Measurements from ENCODE around the gene CGB1. TPM values are rescaled to one million over a fixed set of nuclear protein-coding genes. Genes with fewer than 3 reads are reported as not detected.
"Not testable (repeated sequence)": the region's sequence is repeated elsewhere in the genome, so short reads cannot be mapped to it uniquely, and the experiment has no call there.

The CGB1 gene
- total and polyA plus RNA-seq, 10 of the 15 experiments (the other 5 are each of a cell fraction or from before 2014, with no cell fraction given): not detected

DNA sequence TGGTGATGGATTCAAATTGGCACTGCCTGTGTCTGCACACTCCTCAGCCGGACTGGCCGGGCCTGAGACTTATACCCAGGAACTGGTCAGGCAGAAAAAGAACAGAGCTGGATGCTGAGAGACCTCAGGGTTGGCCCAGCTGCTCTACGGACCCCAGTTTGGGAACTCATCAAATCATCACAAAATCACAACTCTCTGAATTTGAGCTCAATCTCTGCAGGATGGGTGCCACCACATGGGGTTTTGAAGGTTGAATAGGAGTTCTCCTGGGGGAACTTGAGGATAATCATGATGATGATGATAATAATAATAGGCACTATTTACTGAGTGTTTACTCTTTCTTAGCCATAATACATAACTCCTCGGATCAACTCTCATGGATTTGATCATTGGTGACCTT, 6.0 kb upstream of the CGB1 start:
- H2AFZ ChIP-seq (ENCODE audit: control insufficient read depth, low read depth, low read length); H3K4me1 ChIP-seq (ENCODE audit: control insufficient read depth, insufficient read depth, low read length); H3K4me2 ChIP-seq (ENCODE audit: control insufficient read depth, insufficient read depth); H3K4me3 ChIP-seq; H4K20me1 ChIP-seq (ENCODE audit: control insufficient read depth, insufficient read depth); intact Hi-C loops (cut with micrococcal nuclease; ENCODE audit: unreplicated experiment); ATAC-seq; H3K9ac ChIP-seq (ENCODE audit: control insufficient read depth, insufficient read depth, low read length); BruUV-seq (replicated peaks); H3K27ac ChIP-seq (ENCODE audit: control insufficient read depth, insufficient read depth); CTCF ChIA-PET; H3K79me2 ChIP-seq (ENCODE audit: control insufficient read depth, insufficient read depth, low read length); SMC1A ChIA-PET (ENCODE audit: uncharacterized antibody, unreplicated experiment); H3K9me3 ChIP-seq (replicated peaks; ENCODE audit: control insufficient read depth, insufficient read depth, low read length); FAIRE-seq; in situ Hi-C loops (cut with MboI); H3K27me3 ChIP-seq (replicated peaks in 1 of 2; ENCODE audit: control insufficient read depth in 2 of 2, insufficient read depth in 2 of 2, low read length in 1 of 2); RAD21 ChIA-PET (ENCODE audit: unreplicated experiment); POLR2A ChIA-PET; H3K36me3 ChIP-seq (ENCODE audit: control insufficient read depth in 2 of 2, insufficient read depth in 2 of 2, low read length in 1 of 2); DNase-seq (ENCODE audit: low read depth, low spot score): not testable (repeated sequence)
- WGBS (ENCODE audit: insufficient coverage, insufficient replicate concordance, low lambda C conversion rate, missing lambda C conversion rate): 0% methylated on average over 1 of the region's 4 CpGs

GRCh38 chr19:49042177-49042576, 5.5 kb upstream of the CGB1 start:
- intact Hi-C loops (cut with micrococcal nuclease; ENCODE audit: unreplicated experiment): no loop called here
- Histone ChIP-seq H3K79me2 (ENCODE audit: control insufficient read depth, insufficient read depth, low read length) (no peaks in the 10 kb centered on the region), H3K4me1 (ENCODE audit: control insufficient read depth, insufficient read depth, low read length) (no peaks in the 10 kb centered on the region), H3K4me2 (ENCODE audit: control insufficient read depth, insufficient read depth) (no peak overlapping the region), H3K9me3 (replicated peaks; ENCODE audit: control insufficient read depth, insufficient read depth, low read length) (no peaks in the 10 kb centered on the region), H3K27me3 (replicated peaks in 1 of 2; ENCODE audit: control insufficient read depth in 2 of 2, insufficient read depth in 2 of 2, low read length in 1 of 2) (no peaks in the 10 kb centered on the region), H3K9ac (ENCODE audit: control insufficient read depth, insufficient read depth, low read length) (no peak overlapping the region), H3K36me3 (ENCODE audit: control insufficient read depth in 2 of 2, insufficient read depth in 2 of 2, low read length in 1 of 2) (no peaks in the 10 kb centered on the region), H3K27ac (ENCODE audit: control insufficient read depth, insufficient read depth) (no peak overlapping the region), H3K4me3 (no peak overlapping the region), H4K20me1 (ENCODE audit: control insufficient read depth, insufficient read depth) (no peaks in the 10 kb centered on the region), H2AFZ (ENCODE audit: control insufficient read depth, low read depth, low read length) (no peak overlapping the region)
- 33% methylated on average over 17 of the region's 17 CpGs for WGBS (ENCODE audit: insufficient coverage, insufficient replicate concordance, low lambda C conversion rate, missing lambda C conversion rate)
- no peak for FAIRE-seq
- no TSS peak for BruUV-seq (replicated peaks)
- ATAC-seq: no peak
- in situ Hi-C loops (cut with MboI): no loop called here
- no peak for DNase-seq (ENCODE audit: low read depth, low spot score)
- ChIA-PET SMC1A (ENCODE audit: uncharacterized antibody, unreplicated experiment) (no interaction called here), RAD21 (ENCODE audit: unreplicated experiment) (no interaction called here), CTCF (no interaction called here), POLR2A (no interaction called here)
- TF ChIP-seq WRNIP1 (IDR thresholded peaks at IDR 0.05; ENCODE audit: borderline replicate concordance, low read depth, low read length) (no peak), STAT3 (IDR thresholded peaks at IDR 0.05; ENCODE audit: low read depth, low read length) (no peak), CBX3 (IDR thresholded peaks at IDR 0.05; ENCODE audit: borderline replicate concordance, low read depth) (no peak), NFXL1 (IDR thresholded peaks at IDR 0.05; ENCODE audit: borderline replicate concordance) (no peak), SUPT20H (IDR thresholded peaks at IDR 0.05; ENCODE audit: borderline replicate concordance, control insufficient read depth, low read depth, low read length) (no peak), SKIL (IDR thresholded peaks at IDR 0.05; ENCODE audit: low read depth, poor library complexity, severe bottlenecking) (no peak), TAF1 (IDR thresholded peaks at IDR 0.05; ENCODE audit: borderline replicate concordance, low read depth, low read length) (no peak), RBBP5 (conservative IDR thresholded peaks at IDR 0.05) (no peak), JUNB (IDR thresholded peaks at IDR 0.05) (no peak), NR2C2 (IDR thresholded peaks at IDR 0.05; ENCODE audit: borderline replicate concordance, control insufficient read depth, insufficient read length, low read depth) (no peak)
- TF ChIP-seq, protein P1, sequence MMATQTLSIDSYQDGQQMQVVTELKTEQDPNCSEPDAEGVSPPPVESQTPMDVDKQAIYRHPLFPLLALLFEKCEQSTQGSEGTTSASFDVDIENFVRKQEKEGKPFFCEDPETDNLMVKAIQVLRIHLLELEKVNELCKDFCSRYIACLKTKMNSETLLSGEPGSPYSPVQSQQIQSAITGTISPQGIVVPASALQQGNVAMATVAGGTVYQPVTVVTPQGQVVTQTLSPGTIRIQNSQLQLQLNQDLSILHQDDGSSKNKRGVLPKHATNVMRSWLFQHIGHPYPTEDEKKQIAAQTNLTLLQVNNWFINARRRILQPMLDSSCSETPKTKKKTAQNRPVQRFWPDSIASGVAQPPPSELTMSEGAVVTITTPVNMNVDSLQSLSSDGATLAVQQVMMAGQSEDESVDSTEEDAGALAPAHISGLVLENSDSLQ (IDR thresholded peaks at IDR 0.05): no peak
- TF ChIP-seq, protein P2, sequence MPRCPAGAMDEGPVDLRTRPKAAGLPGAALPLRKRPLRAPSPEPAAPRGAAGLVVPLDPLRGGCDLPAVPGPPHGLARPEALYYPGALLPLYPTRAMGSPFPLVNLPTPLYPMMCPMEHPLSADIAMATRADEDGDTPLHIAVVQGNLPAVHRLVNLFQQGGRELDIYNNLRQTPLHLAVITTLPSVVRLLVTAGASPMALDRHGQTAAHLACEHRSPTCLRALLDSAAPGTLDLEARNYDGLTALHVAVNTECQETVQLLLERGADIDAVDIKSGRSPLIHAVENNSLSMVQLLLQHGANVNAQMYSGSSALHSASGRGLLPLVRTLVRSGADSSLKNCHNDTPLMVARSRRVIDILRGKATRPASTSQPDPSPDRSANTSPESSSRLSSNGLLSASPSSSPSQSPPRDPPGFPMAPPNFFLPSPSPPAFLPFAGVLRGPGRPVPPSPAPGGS (IDR thresholded peaks at IDR 0.05; ENCODE audit: borderline replicate concordance, insufficient read depth, low read depth, low read length, poor library complexity, severe bottlenecking): no peak
- TF ChIP-seq, protein P3, sequence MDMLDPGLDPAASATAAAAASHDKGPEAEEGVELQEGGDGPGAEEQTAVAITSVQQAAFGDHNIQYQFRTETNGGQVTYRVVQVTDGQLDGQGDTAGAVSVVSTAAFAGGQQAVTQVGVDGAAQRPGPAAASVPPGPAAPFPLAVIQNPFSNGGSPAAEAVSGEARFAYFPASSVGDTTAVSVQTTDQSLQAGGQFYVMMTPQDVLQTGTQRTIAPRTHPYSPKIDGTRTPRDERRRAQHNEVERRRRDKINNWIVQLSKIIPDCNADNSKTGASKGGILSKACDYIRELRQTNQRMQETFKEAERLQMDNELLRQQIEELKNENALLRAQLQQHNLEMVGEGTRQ (IDR thresholded peaks at IDR 0.05; ENCODE audit: borderline replicate concordance, low read depth, low read length): no peak
